Esophagus (tissue), 2 donors: ENCODE results near the gene CD151. TPM values are rescaled to one million over a fixed set of nuclear protein-coding genes. Genes with fewer than 3 reads are reported as not detected.

Source experiments
- H3K27ac ChIP-seq, 2 donors: one replicate each; pipeline ENCODE4 v1.5.1; 2013; ENCODE audit warnings: low read depth in 2 of 2, mild to moderate bottlenecking in 2 of 2, inconsistent platforms in 1 of 2, low read length in 1 of 2, moderate library complexity in 1 of 2
- H3K27me3 ChIP-seq, 2 donors: one replicate each; pipeline ENCODE4 v1.6.1; 2013; ENCODE audit warnings: low read length in 2 of 2, control low read depth in 1 of 2, mild to moderate bottlenecking in 1 of 2; ENCODE audit not compliant: insufficient read depth in 2 of 2, control insufficient read depth in 1 of 2
- H3K36me3 ChIP-seq, 2 donors: one replicate each; pipeline ENCODE4 v1.6.1; 2013; ENCODE audit warnings: low read length in 1 of 2; ENCODE audit not compliant: control insufficient read depth in 2 of 2, insufficient read depth in 2 of 2
- H3K4me1 ChIP-seq, 2 donors: one replicate each; pipeline ENCODE4 v1.6.1; 2013; ENCODE audit warnings: low read length in 1 of 2; ENCODE audit not compliant: control insufficient read depth in 2 of 2, insufficient read depth in 2 of 2
- H3K4me3 ChIP-seq, 2 donors: one replicate each; pipeline ENCODE4 v1.5.1; 2013; ENCODE audit warnings: low read length in 2 of 2, mild to moderate bottlenecking in 2 of 2, low read depth in 1 of 2, moderate library complexity in 1 of 2
- H3K9me3 ChIP-seq, 2 donors: one replicate each; pipeline ENCODE4 v1.6.1; 2013; ENCODE audit warnings: mild to moderate bottlenecking in 2 of 2, low read depth in 1 of 2, low read length in 1 of 2, moderate library complexity in 1 of 2; ENCODE audit not compliant: control insufficient read depth in 2 of 2, insufficient read depth in 1 of 2
- WGBS, 2 donors: extraction: QIAGEN DNeasy Blood & Tissue Kit; methylation state at CpG; one replicate each; pipeline ENCODE4 v1.1.7; 2013; 5-methylcytosine and 5-hydroxymethylcytosine counted together
- polyA plus RNA-seq, 2 donors: library from polyadenylated mRNA; stranded (reverse); fragments of 200-250 nt; gene quantifications; one replicate each; pipeline ENCODE4 v1.2.3, GENCODE V29; 2013
- donor health status: healthy with polysubstance abuse.
- donor health status: Bipolar disorder and iron deficiency.

CD151 gene
- polyA plus RNA-seq, 2 donors = 75.5 to 108 TPM

GRCh38 chr11:876545-876944 lies 43.8 kb downstream of the CD151 start:
- Histone ChIP-seq H3K27ac (no peak overlapping the region), H3K27me3 (no peaks in the 10 kb centered on the region), H3K9me3 (no peaks in the 10 kb centered on the region), H3K4me1 (peaks cover 0 to 2% of the 10 kb centered on the region in 2 donors), H3K4me3 (no peak overlapping the region), H3K36me3 (peaks cover 0 to 10% of the 10 kb centered on the region in 2 donors)
- WGBS, 2 donors = 40 to 61% methylated on average over 12 of the region's 12 CpGs

DNA sequence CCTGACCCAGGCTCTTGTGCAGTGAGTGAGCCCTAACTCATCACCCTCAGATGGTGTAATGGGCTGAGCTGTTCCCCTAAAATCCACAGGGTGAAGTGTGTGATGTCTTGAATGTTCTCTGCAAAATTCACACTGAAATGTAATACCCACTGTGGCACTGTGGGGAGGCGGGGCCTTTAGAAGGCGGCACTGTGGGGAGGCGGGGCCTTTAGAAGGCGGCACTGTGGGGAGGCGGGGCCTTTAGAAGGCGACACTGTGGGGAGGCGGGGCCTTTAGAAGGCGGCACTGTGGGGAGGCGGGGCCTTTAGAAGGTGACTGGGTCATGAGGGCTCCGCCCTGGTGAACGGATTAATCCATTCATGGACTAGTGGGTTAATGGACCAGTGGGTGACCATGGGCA lies 44.8 kb downstream of the CD151 start:
- Histone ChIP-seq H3K4me1 (no peaks in the 10 kb centered on the region), H3K4me3 (no peak overlapping the region), H3K27me3 (no peaks in the 10 kb centered on the region), H3K27ac (no peak overlapping the region), H3K9me3 (no peaks in the 10 kb centered on the region), H3K36me3 (peaks cover 0 to 11% of the 10 kb centered on the region in 2 donors)
- WGBS, 2 donors = 90 to 94% methylated on average over 11 of the region's 11 CpGs

- Histone ChIP-seq H3K27ac (no peak overlapping the region), H3K9me3 (no peaks in the 10 kb centered on the region), H3K4me3 (no peak overlapping the region), H3K4me1 (no peaks in the 10 kb centered on the region), H3K36me3 (peaks cover 0 to 22% of the 10 kb centered on the region in 2 donors), H3K27me3 (no peaks in the 10 kb centered on the region)
- WGBS, 2 donors = 85 to 89% methylated on average over 14 of the region's 14 CpGs
These were observed 47.7 kb downstream of the CD151 start for GRCh38 chr11:880447-880846.

DNA sequence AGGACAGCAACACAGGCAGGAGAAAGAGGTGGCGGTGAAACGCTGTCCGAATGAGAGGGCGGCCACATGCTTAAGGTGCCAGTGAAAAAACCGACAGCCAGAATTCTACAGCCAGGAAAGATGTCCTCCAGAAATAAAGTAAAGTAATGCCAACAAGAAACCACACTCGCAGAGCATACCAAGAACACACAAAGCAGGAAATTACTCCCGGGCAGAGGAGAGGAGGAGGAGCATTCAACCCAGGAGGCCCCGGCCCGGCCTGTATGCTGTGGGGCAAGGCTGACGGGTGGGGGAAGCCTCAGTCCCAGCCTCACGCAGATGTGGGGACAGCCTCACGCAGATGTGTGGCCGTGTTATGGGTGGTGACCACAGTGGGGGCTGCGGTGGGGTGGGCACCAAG lies 49.8 kb downstream of the CD151 start:
- H3K27ac ChIP-seq = no peak overlapping the region
- 92% methylated on average over 14 of the region's 14 CpGs for WGBS, 2 donors
- peaks cover 0 to 34% of the 10 kb centered on the region in 2 donors for H3K36me3 ChIP-seq
- H3K9me3 ChIP-seq = no peaks in the 10 kb centered on the region
- H3K4me1 ChIP-seq = no peaks in the 10 kb centered on the region
- H3K4me3 ChIP-seq = no peak overlapping the region
- H3K27me3 ChIP-seq = no peaks in the 10 kb centered on the region

DNA sequence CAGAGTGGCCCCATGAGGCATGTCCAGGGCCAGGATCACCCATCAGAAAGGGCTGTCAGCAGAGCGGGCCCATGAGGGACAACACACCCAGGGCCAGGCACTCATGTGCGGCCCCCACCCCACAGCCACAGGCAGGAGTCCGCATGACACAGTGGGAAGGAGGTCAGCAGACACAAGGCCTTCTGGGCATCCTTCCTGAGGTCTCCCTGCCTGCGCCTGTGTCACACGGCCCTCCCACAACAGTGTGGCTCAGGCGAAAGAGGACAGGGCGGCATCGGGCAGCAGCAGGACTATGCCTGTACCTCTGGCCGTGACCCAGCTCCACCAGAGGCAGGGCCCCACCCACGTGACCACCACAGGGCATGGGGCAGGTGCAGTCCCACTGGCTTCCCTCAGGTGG lies 50.8 kb downstream of the CD151 start:
- Histone ChIP-seq H3K9me3 (no peaks in the 10 kb centered on the region), H3K27me3 (no peaks in the 10 kb centered on the region), H3K4me3 (no peak overlapping the region), H3K27ac (no peak overlapping the region), H3K36me3 (peaks cover 0 to 41% of the 10 kb centered on the region in 2 donors), H3K4me1 (no peaks in the 10 kb centered on the region)
- 81 to 87% methylated on average over 10 of the region's 10 CpGs for WGBS, 2 donors

- Histone ChIP-seq H3K9me3 (no peaks in the 10 kb centered on the region), H3K4me1 (peaks cover 0 to 2% of the 10 kb centered on the region in 2 donors), H3K27me3 (no peaks in the 10 kb centered on the region), H3K27ac (no peak overlapping the region), H3K4me3 (no peak overlapping the region), H3K36me3 (peaks cover 0 to 48% of the 10 kb centered on the region in 2 donors)
- 90% methylated on average over 16 of the region's 16 CpGs for WGBS, 2 donors
These were observed 51.9 kb downstream of the CD151 start for GRCh38 chr11:884578-885070.

- Histone ChIP-seq H3K4me3 (no peak overlapping the region), H3K36me3 (peaks cover 0 to 40% of the 10 kb centered on the region in 2 donors), H3K27ac (no peak overlapping the region), H3K9me3 (no peaks in the 10 kb centered on the region), H3K4me1 (peaks cover 0 to 4% of the 10 kb centered on the region in 2 donors), H3K27me3 (no peaks in the 10 kb centered on the region)
- WGBS, 2 donors = 95 to 96% methylated on average over 17 of the region's 17 CpGs
These were observed 53.8 kb downstream of the CD151 start for GRCh38 chr11:886568-886967.

- H3K36me3 ChIP-seq = peaks cover 0 to 39% of the 10 kb centered on the region in 2 donors
- H3K4me1 ChIP-seq = peaks cover 0 to 4% of the 10 kb centered on the region in 2 donors
- no peaks in the 10 kb centered on the region for H3K9me3 ChIP-seq
- H3K27ac ChIP-seq = no peak overlapping the region
- H3K27me3 ChIP-seq = no peaks in the 10 kb centered on the region
- H3K4me3 ChIP-seq = no peak overlapping the region
- WGBS, 2 donors = 93 to 94% methylated on average over 14 of the region's 14 CpGs
These were observed 54.8 kb downstream of the CD151 start for GRCh38 chr11:887589-887988.

Other genes with a start within 250 kb of the CD151 start
- gene IRF7, start 217.0 kb upstream of the CD151 start, polyA plus RNA-seq = 10 to 100 TPM; 17.0 to 30.1 TPM
- gene CDHR5, start 208.0 kb upstream of the CD151 start, polyA plus RNA-seq = under 1 TPM; 0.02 to 0.08 TPM
- not detected for gene SCT, start 205.8 kb upstream of the CD151 start, polyA plus RNA-seq
- under 1 TPM; 0.18 to 0.39 TPM for gene DRD4, start 195.7 kb upstream of the CD151 start, polyA plus RNA-seq
- 10 to 100 TPM; 20.3 to 42.4 TPM for gene DEAF1, start 137.7 kb upstream of the CD151 start, polyA plus RNA-seq
- gene TMEM80, start 137.1 kb upstream of the CD151 start, polyA plus RNA-seq = 10 to 100 TPM; 25.0 to 53.9 TPM
- 100 to 1,000 TPM; 254 to 440 TPM for gene EPS8L2, start 126.7 kb upstream of the CD151 start, polyA plus RNA-seq
- gene TALDO1, start 85.5 kb upstream of the CD151 start, polyA plus RNA-seq = 100 to 1,000 TPM; 228 to 278 TPM
- 10 to 100 TPM; 23.1 to 49.2 TPM for gene GATD1, start 55.5 kb upstream of the CD151 start, polyA plus RNA-seq
- gene CEND1, start 42.9 kb upstream of the CD151 start, polyA plus RNA-seq = under 1 TPM; 0.10 to 0.12 TPM
- gene SLC25A22, start 34.7 kb upstream of the CD151 start, polyA plus RNA-seq = 10 to 100 TPM; 10.2 TPM
- 10 to 100 TPM; 11.3 to 27.8 TPM for gene PIDD1, start 27.7 kb upstream of the CD151 start, polyA plus RNA-seq
- 1,000 to 10,000 TPM; 1,061 to 1,474 TPM for gene RPLP2, start 23.0 kb upstream of the CD151 start, polyA plus RNA-seq
- 10 to 100 TPM; 51.7 to 53.2 TPM for gene PNPLA2, start 14.0 kb upstream of the CD151 start, polyA plus RNA-seq
- gene CRACR2B, start 5.0 kb upstream of the CD151 start, polyA plus RNA-seq = 1 to 10 TPM; 3.2 to 5.3 TPM
- gene POLR2L, start 9.6 kb downstream of the CD151 start, polyA plus RNA-seq = 100 to 1,000 TPM in 1 of 2 donors, 10 to 100 TPM in 1; 64.9 to 177 TPM
- gene TSPAN4, start 9.9 kb downstream of the CD151 start, polyA plus RNA-seq = 10 to 100 TPM in 1 of 2 donors, 1 to 10 TPM in 1; 9.8 to 16.8 TPM
- gene CHID1, start 77.9 kb downstream of the CD151 start, polyA plus RNA-seq = 10 to 100 TPM; 22.5 to 30.7 TPM
- 10 to 100 TPM; 17.3 to 20.2 TPM for gene AP2A2, start 92.9 kb downstream of the CD151 start, polyA plus RNA-seq
- under 1 TPM; 0.26 to 0.46 TPM for gene MUC6, start 203.8 kb downstream of the CD151 start, polyA plus RNA-seq
- gene MUC2, start 241.9 kb downstream of the CD151 start, polyA plus RNA-seq = under 1 TPM in 1 of 2 donors, not detected in 1; 0.04 TPM